Upper lobe of right lung (tissue), 1 donor: ENCODE data around the gene SFRP5. TPM values are rescaled to one million over a fixed set of nuclear protein-coding genes. Genes with fewer than 3 reads are reported as not detected.

Experiments
- ATAC-seq: fragments of 200-7000 bp; cut with Tn5 transposase; one replicate; pipeline ENCODE4 v1.9.1; 2020; ENCODE audit warnings: mild to moderate bottlenecking, moderate library complexity
- DNase-seq: peaks from one replicate; pipeline ENCODE4 v3.0.0-alpha.2; 2020
- H3K27ac ChIP-seq: fragments of 200-600 bp; one replicate; pipeline ENCODE4 v1.8.0; 2022
- H3K27me3 ChIP-seq: fragments of 200-600 bp; one replicate; pipeline ENCODE4 v1.8.0; 2022; ENCODE audit warnings: mild to moderate bottlenecking
- H3K36me3 ChIP-seq: fragments of 200-600 bp; one replicate; pipeline ENCODE4 v1.8.0; 2022
- H3K4me1 ChIP-seq: fragments of 200-600 bp; one replicate; pipeline ENCODE4 v1.8.0; 2022
- H3K4me3 ChIP-seq: fragments of 200-600 bp; one replicate; pipeline ENCODE4 v1.8.0; 2022; ENCODE audit warnings: mild to moderate bottlenecking
- H3K9me3 ChIP-seq: fragments of 200-600 bp; one replicate; pipeline ENCODE4 v1.8.0; 2022
- CTCF ChIP-seq: fragments of 200-600 bp; IDR thresholded peaks from one replicate; pipeline ENCODE4 v1.8.0; 2022; ENCODE audit warnings: antibody characterized with exemption
- intact Hi-C: fragments of 100-400 bp; cut with DNase I; formaldehyde crosslinking; loops from one replicate; pipeline ENCODE4 v1.11.0; 2022
- total RNA-seq: library from RNA; stranded (reverse); fragmentation: NEBNext Ultra II Directional; extraction: Animal tissue kit (Norgen Biotek cat#: 25700); gene quantifications from one replicate; pipeline ENCODE4 v1.2.1, GENCODE V29; 2021
- donor health status: DM: no; HTN: yes; CAD: no; lungs with severe emphysema.

The SFRP5 gene
- total RNA-seq, 1 donor from 2014 or later = 3.0 TPM

- ATAC-seq = peak; percentile 29
- intact Hi-C loops = no loop called here
- no peak for TF ChIP-seq CTCF
Measured at GRCh38 chr10:97801422-97801821, 29.6 kb upstream of the SFRP5 start.

GRCh38 chr10:97800474-97800873, 28.7 kb upstream of the SFRP5 start:
- ATAC-seq = no peak
- no peaks in the 10 kb centered on the region for H3K27me3 ChIP-seq

More at GRCh38 chr10:97801422-97801821, 29.6 kb upstream of the SFRP5 start:
- no peaks in the 10 kb centered on the region for H3K36me3 ChIP-seq
- no peaks in the 10 kb centered on the region for H3K27me3 ChIP-seq
- no peak for DNase-seq
- no peaks in the 10 kb centered on the region for H3K9me3 ChIP-seq
- H3K4me3 ChIP-seq = no peak overlapping the region
- no peak overlapping the region for H3K27ac ChIP-seq
- H3K4me1 ChIP-seq = no peaks in the 10 kb centered on the region

GRCh38 chr10:97798958-97799610, 27.3 kb upstream of the SFRP5 start:
- no peak overlapping the region for H3K27ac ChIP-seq
- no peak for TF ChIP-seq CTCF
- DNase-seq (no peak), ATAC-seq (no peak)
- no peak overlapping the region for H3K4me3 ChIP-seq
- no peaks in the 10 kb centered on the region for H3K4me1 ChIP-seq
- H3K36me3 ChIP-seq = no peaks in the 10 kb centered on the region
- intact Hi-C loops = no loop called here
- H3K27me3 ChIP-seq = no peaks in the 10 kb centered on the region
- H3K9me3 ChIP-seq = no peaks in the 10 kb centered on the region

More at GRCh38 chr10:97800474-97800873, 28.7 kb upstream of the SFRP5 start:
- no peak for TF ChIP-seq CTCF
- H3K4me3 ChIP-seq = no peak overlapping the region
- H3K27ac ChIP-seq = no peak overlapping the region
- no peak for DNase-seq
- intact Hi-C loops = no loop called here
- H3K4me1 ChIP-seq = no peaks in the 10 kb centered on the region
- H3K36me3 ChIP-seq = no peaks in the 10 kb centered on the region
- no peaks in the 10 kb centered on the region for H3K9me3 ChIP-seq

- no peak for DNase-seq
- H3K9me3 ChIP-seq = no peaks in the 10 kb centered on the region
- ATAC-seq = no peak
- H3K27me3 ChIP-seq = no peaks in the 10 kb centered on the region
- H3K27ac ChIP-seq = no peak overlapping the region
- H3K4me1 ChIP-seq = no peaks in the 10 kb centered on the region
- no peak overlapping the region for H3K4me3 ChIP-seq
- TF ChIP-seq CTCF = no peak
- intact Hi-C loops = no loop called here
- H3K36me3 ChIP-seq = no peaks in the 10 kb centered on the region
Measured at GRCh38 chr10:97796651-97797050, 24.9 kb upstream of the SFRP5 start.

DNA sequence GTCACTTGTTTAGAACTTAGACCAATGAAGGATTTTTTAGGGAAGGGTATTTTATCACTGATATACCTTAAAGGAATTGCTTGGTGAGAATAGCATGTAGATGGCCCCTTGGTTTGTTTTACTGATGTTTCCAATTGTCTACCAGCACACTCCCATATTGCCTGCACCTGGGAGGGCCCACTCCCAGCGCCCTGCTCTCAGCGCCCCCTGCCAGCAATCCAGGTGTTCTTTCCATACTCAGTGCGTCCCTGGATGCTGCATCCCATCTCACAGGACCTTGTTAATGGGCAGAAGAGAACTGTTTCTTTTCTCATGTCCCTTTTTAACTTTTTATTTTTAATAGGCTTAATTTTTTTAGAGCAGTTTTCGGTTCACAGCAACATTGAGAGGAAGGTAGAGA, 24.1 kb upstream of the SFRP5 start:
- ATAC-seq (no peak), DNase-seq (no peak)
- H3K4me3 ChIP-seq = no peak overlapping the region
- no peaks in the 10 kb centered on the region for H3K27me3 ChIP-seq
- TF ChIP-seq CTCF = no peak
- intact Hi-C loops = no loop called here
- H3K4me1 ChIP-seq = no peaks in the 10 kb centered on the region
- H3K9me3 ChIP-seq = no peaks in the 10 kb centered on the region
- H3K27ac ChIP-seq = no peak overlapping the region
- no peaks in the 10 kb centered on the region for H3K36me3 ChIP-seq
